Stomach (tissue), 4 donors: ENCODE results near the gene ARHGAP10.

Experiments
- CTCF ChIP-seq, 7 experiments: fragments of 450-650 bp in 4 of 7; fragments of 200-600 bp in 3 of 7; sonication (generic) in 3 of 7; IDR thresholded peaks; one replicate each; pipeline ENCODE4 v1.5.1; 2016 to 2019; ENCODE audit warnings: antibody characterized with exemption in 7 of 7, control low read depth in 2 of 7, mild to moderate bottlenecking in 1 of 7
- EP300 ChIP-seq: sonication (generic); formaldehyde crosslinking; IDR thresholded peaks from one replicate; pipeline ENCODE4 v1.6.1; 2017; ENCODE audit warnings: antibody characterized with exemption
- POLR2A ChIP-seq, 4 donors: fragments of 450-650 bp; IDR thresholded peaks; one replicate each; pipeline ENCODE4 v1.6.1; 2016; ENCODE audit warnings: antibody characterized with exemption in 4 of 4, control low read depth in 2 of 4, mild to moderate bottlenecking in 1 of 4, moderate library complexity in 1 of 4
- POLR2AphosphoS5 ChIP-seq, 3 donors: sonication (generic); formaldehyde crosslinking; IDR thresholded peaks; one replicate each; pipeline ENCODE4 v1.6.1; 2016; ENCODE audit warnings: antibody characterized with exemption in 3 of 3

DNA sequence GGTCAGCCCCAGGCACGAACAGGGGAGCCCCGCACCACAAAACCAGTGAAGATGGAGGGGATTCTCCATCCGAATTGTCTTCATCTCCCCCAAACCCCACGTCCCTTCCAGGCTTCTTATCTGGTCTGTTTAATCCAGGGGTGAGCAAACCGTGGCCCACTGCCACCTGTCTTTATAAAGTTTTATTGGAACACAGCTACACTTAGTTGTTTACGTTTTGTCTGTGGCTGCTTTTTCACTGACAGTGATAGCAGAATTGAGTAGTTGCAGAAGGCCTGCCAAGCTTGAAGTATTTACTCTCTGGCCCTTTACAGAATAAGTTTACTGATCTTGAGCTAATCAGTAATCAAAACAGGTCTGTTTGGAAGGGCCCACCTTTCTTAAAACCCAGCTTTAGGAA is 324.0 kb downstream of the ARHGAP10 start:
- TF ChIP-seq CTCF (IDR thresholded peaks at IDR 0.05): no peak
- no peak for TF ChIP-seq POLR2A (IDR thresholded peaks at IDR 0.05)
- no peak for TF ChIP-seq EP300
- TF ChIP-seq POLR2AphosphoS5 (IDR thresholded peaks at IDR 0.05): no peak
